Measurements from ENCODE around the gene JPH4. TPM values are rescaled to one million over a fixed set of nuclear protein-coding genes. Genes with fewer than 3 reads are reported as not detected.

JPH4 gene
- total and polyA plus RNA-seq, 12 donors: 0.06 to 0.38 (median 0.15) TPM; not detected in 1

GRCh38 chr14:23620177-23620702 lies 41.6 kb upstream of the JPH4 start:
- Histone ChIP-seq H3K9me3 (peaks cover 0 to 14% (median 4%) of the 10 kb centered on the region in 11 donors), H3K4me3 (no peak overlapping the region), H3K4me1 (no peaks in the 10 kb centered on the region), H3K27me3 (peaks cover 0 to 10% (median 0%) of the 10 kb centered on the region in 7 donors), H3K27ac (no peak overlapping the region), H3K36me3 (no peaks in the 10 kb centered on the region)
- DNase-seq: no peak
- no peak for ATAC-seq
- intact Hi-C loops (cut with DNase I): no loop called here
- 72 to 76% methylated on average over 3 of the region's 3 CpGs for WGBS, 2 donors
- TF ChIP-seq CTCF (IDR thresholded peaks at IDR 0.05): no peak

- WGBS, 2 donors: 45 to 58% methylated on average over 2 of the region's 2 CpGs
- intact Hi-C loops (cut with DNase I): no loop called here
- TF ChIP-seq CTCF (IDR thresholded peaks at IDR 0.05): no peak
These were observed 39.9 kb upstream of the JPH4 start for GRCh38 chr14:23618415-23618988.

GRCh38 chr14:23617539-23617938 lies 38.9 kb upstream of the JPH4 start:
- Histone ChIP-seq H3K27ac (no peak overlapping the region), H3K27me3 (peaks cover 0 to 13% (median 0%) of the 10 kb centered on the region in 7 donors), H3K36me3 (no peaks in the 10 kb centered on the region), H3K4me3 (no peak overlapping the region), H3K9me3 (no peaks in the 10 kb centered on the region), H3K4me1 (no peaks in the 10 kb centered on the region)
- 83 to 88% methylated on average over 1 of the region's 1 CpG for WGBS, 2 donors
- DNase-seq: no peak
- no peak for TF ChIP-seq CTCF (IDR thresholded peaks at IDR 0.05)
- intact Hi-C loops (cut with DNase I): no loop called here
- no peak for ATAC-seq

More at GRCh38 chr14:23618415-23618988, 39.9 kb upstream of the JPH4 start:
- Histone ChIP-seq H3K36me3 (no peaks in the 10 kb centered on the region), H3K27ac (no peak overlapping the region), H3K4me1 (no peaks in the 10 kb centered on the region), H3K9me3 (no peaks in the 10 kb centered on the region), H3K4me3 (no peak overlapping the region), H3K27me3 (peaks cover 0 to 13% (median 0%) of the 10 kb centered on the region in 7 donors)
- ATAC-seq (no peak), DNase-seq (no peak)

- TF ChIP-seq CTCF (IDR thresholded peaks at IDR 0.05): no peak
- ATAC-seq: no peak
- Histone ChIP-seq H3K9me3 (no peaks in the 10 kb centered on the region), H3K4me1 (no peaks in the 10 kb centered on the region), H3K36me3 (no peaks in the 10 kb centered on the region), H3K27ac (no peak overlapping the region), H3K27me3 (peaks cover 0 to 13% (median 0%) of the 10 kb centered on the region in 7 donors), H3K4me3 (no peak overlapping the region)
- DNase-seq: no peak
- intact Hi-C loops (cut with DNase I): no loop called here
- WGBS, 2 donors: 52 to 66% methylated on average over 5 of the region's 5 CpGs
These were observed 37.3 kb upstream of the JPH4 start for GRCh38 chr14:23615856-23616255.
